HG03442 (cell line): ENCODE data around the gene THSD4.
"Not testable (repeated sequence)": the region's sequence is repeated elsewhere in the genome, so short reads cannot be mapped to it uniquely, and the experiment has no call there.

Experiments
- ATAC-seq: cut with Tn5 transposase; IDR thresholded peaks from one replicate; pipeline ENCODE4 v1.9.1; 2021; ENCODE audit warnings: mild to moderate bottlenecking, moderate library complexity; ENCODE audit not compliant: unreplicated experiment

Gene THSD4

DNA sequence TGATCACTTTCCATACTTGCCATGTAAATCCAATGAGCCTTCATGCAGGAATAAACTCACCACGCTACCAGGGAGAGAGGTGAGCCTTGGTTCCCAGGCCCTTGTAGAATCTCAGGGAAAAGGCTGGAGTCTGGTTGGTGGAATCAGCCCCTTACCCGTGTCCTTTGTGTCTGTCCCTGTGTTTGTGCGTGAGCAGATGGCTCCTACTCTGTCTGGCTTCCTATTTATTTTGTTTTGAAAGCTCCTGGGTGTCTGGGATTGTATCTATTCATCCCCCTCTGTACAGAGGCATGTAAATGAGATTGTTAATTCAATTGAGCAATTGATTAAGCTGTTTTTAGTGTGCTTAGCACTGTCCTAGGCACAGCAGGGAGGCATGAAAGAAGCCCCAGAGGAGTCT lies 278.1 kb downstream of the THSD4 start:
- no peak for ATAC-seq

DNA sequence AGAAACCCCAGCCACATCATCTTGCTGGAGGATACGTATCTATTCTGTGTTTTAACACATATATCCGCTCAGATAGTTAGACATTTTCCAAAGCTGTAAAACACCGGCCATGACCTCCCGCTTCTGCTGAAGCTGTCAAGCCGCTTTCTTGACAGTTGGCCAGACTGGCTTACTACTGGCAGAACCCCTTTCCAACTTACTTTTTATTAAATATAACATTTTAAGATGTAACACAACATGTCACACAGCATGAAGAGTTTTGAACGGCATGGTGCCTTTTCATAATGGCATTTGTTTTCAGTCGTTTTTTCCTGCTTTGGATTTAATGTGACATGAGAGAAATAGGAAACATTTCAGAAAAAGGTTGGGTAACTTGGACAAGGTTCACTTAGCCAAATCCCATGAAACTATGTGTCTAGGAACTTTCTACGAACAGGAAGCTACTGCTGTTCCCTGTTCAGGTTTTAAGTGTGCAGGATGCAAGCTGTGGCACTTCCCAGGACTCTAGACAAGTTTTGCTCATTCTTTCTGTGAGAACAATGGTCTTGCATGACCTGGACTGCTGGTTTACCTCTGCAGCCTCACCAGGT lies 281.4 kb downstream of the THSD4 start:
- ATAC-seq = no peak

- ATAC-seq = no peak
These were observed 282.1 kb downstream of the THSD4 start for GRCh38 chr15:71397377-71397776.

- no peak for ATAC-seq
These were observed 285.0 kb downstream of the THSD4 start for GRCh38 chr15:71400294-71400693.

GRCh38 chr15:71401728-71402127 lies 286.5 kb downstream of the THSD4 start:
- not testable (repeated sequence) for ATAC-seq

- no peak for ATAC-seq
These were observed 294.3 kb downstream of the THSD4 start for GRCh38 chr15:71409541-71409940.

GRCh38 chr15:71410347-71410746 lies 295.1 kb downstream of the THSD4 start:
- no peak for ATAC-seq

DNA sequence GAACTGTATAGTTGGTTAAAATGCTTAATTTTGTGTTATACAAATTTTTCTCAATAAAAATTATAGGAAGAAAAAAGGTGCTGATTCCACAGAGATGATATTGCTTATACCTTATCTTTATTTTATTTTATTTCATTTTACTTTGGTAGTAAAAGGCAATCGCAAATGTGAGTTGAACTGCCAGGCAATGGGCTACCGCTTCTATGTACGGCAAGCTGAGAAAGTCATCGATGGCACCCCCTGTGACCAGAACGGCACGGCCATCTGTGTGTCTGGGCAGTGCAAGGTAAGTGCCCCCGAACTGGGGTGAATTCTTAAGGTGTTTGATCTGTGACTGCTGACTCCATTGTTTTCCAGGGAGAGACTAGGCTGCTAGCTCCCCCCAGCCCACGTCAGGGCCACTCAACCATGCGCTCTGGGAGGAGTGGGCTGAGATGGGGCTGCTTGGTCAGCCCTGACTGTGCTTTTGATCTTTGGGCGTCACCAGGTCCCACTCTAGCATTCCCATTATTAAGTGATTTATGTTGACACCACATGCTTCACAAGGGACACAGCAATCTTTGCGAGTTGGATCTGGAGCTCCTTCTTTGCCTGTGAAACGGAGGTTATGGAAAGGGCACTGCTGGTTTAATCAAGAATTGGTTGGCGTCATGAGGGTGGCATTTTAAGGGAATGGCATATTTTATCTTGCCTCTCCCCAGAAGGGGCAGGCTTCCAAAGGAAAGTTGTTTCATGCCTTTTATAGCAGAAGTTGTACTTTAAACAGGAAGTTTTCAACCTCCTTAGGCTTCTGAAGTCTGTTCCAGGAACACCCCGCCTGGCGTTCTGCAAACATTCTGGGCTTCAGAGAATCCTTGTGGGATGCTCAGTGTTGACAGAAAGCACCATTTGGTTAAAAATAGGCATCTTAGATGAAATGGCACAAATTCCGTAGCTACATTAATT lies 296.5 kb downstream of the THSD4 start:
- ATAC-seq = no peak

GRCh38 chr15:71413419-71413818 lies 298.1 kb downstream of the THSD4 start:
- ATAC-seq = no peak

DNA sequence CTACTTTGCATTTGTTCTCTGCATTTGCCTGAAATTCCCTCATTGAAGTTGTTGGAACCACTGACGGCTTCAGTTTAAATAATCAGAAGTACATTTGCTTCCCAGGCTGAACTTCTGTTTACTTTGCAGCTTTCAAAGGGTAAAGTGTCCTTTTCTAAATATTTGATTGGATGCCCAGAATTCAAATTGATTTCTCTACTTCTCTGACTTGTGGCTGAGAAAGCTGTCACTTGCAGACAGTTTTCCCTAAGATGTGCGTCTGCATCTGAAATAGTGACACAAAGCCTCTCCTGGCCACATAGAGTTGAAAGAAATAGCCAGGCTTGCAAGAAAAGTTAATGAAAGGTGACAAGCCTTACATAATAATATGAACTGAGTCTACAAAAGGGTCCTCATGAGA lies 299.6 kb downstream of the THSD4 start:
- ATAC-seq = no peak

GRCh38 chr15:71422530-71423259 lies 307.4 kb downstream of the THSD4 start:
- ATAC-seq = no peak

- no peak for ATAC-seq
These were observed 309.5 kb downstream of the THSD4 start for GRCh38 chr15:71424765-71425164.

GRCh38 chr15:71425388-71425787 lies 310.1 kb downstream of the THSD4 start:
- no peak for ATAC-seq

- no peak for ATAC-seq
These were observed 311.5 kb downstream of the THSD4 start for GRCh38 chr15:71426792-71427191.

DNA sequence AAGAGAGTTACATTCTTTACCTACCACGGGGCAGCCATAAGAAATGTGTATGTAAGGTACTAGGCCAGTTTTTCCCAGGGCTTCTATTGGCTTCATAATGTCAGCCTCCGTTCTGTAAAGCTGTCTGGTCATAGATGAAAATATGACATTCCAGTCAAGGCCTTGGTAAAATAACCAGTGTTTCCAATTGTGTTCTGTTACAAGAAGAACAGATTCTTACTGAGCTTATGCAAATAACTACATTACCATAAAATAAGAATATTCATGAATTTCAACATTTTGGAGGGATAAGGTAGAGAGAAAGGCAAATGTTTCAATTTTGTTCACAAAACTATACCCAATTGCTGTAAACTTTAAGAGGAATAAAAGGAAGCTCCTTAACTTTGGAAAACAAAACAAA lies 315.5 kb downstream of the THSD4 start:
- no peak for ATAC-seq

- ATAC-seq = no peak
These were observed 316.4 kb downstream of the THSD4 start for GRCh38 chr15:71431343-71432336.

DNA sequence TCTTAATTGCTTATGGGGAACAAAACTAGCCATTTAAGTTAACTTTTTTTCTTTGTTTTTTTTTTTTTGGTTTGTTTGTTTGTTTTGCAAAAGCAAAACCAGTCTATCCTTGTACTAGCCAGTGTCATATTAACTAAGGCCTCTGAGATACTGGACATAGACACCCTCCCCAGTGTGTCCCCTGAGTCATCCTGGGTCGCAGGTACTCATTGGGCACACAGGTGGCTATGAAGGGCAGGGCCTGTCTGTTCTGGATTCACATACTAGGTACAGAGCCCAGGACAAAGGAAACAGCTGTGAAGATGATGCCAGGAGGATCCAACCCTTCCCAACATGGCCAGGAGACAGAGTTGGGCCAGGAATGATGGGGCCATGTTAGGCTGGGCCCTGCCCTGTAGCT lies 318.1 kb downstream of the THSD4 start:
- ATAC-seq = no peak

DNA sequence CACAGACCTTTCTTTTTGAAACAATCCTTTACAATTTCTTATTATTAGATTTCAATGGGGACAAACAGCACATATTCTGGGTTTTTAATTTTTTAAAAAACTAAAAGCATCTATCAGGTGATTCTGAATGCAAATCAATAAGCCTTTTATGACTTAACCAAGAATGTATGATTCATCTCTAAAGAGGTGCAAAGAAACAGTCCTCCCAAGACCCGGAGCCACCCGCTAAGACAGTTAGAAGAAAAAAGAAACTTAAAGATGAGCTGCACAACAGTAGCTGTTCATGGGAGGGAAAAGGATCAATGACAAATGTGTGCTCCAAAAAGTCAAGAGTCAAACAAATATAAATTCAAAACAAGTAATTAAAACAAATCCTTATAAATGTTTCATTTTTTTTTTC lies 319.5 kb downstream of the THSD4 start:
- no peak for ATAC-seq

DNA sequence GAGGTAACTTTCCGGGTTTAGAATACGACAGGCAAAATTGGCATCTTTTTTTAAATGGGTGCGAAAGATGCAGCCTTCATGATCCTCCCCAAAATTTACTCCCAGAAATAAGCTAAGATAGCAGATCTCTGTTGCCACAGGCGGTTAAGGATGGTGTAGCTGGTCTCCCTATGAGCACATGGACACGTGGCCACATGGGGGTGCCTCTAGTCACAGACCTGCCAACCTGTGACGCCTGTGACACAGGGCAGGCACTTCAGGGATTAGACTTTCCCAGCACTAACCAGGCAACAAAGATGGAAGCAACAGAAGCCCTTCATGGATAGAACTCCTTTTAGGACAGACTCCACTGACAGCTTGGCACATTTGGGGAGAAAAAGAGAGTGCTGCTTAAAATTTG lies 320.3 kb downstream of the THSD4 start:
- ATAC-seq = no peak

DNA sequence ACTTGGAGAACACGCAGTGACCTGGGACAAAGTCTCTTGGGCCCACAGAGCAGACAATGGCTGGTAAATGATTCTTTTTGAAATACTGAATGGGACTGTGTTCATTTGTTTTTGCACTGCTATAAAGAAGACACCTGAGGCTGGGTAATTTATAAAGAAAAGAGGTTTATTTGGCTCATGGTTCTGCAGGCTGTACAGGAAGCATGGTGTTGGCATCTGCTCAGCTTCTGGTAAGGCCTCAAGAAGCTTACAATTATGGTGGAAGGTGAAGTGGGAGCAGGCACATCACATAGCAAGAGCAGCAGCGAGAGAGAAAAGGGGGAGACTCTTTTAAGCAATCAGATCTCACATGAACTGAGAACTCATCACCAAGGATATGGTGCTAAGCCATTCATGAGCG lies 321.6 kb downstream of the THSD4 start:
- no peak for ATAC-seq

DNA sequence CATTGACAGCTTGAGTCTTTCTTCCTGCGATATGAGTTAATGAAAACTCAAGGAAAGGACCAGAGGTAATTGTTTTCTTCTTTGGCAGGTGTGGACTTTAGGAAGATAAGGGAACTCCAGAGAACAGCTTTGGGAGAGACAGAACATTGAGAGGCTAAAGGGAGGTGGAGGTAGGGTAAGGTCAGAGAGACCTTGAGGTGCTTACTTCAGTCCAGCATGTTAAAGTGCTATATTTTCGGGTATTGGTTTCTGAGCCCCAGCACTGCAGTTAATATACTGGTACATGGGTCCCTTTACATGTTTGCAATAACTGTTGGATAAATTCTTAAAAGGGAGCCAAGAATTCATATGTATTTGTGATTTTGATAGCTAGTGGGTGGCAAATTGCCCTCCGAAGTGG lies 322.1 kb downstream of the THSD4 start:
- no peak for ATAC-seq
